ENCODE data around the gene PLA2G4E. TPM values are rescaled to one million over a fixed set of nuclear protein-coding genes. Genes with fewer than 3 reads are reported as not detected.

Gene PLA2G4E
- total and polyA plus RNA-seq, 5 donors = 0.06 to 0.26 (median 0.08) TPM

GRCh38 chr15:41997845-41998244 is 23.0 kb downstream of the PLA2G4E start:
- Histone ChIP-seq H3K4me1 (ENCODE audit: control insufficient read depth, insufficient read depth, low read length) (peaks cover 7% of the 10 kb centered on the region), H3K27ac (ENCODE audit: low read length) (no peak overlapping the region), H3K4me3 (ENCODE audit: low read length) (no peak overlapping the region), H3K9me3 (ENCODE audit: control insufficient read depth, low read length) (no peaks in the 10 kb centered on the region), H3K27me3 (ENCODE audit: control insufficient read depth, insufficient read depth) (no peaks in the 10 kb centered on the region)
- 56% methylated on average over 3 of the region's 3 CpGs for WGBS
- intact Hi-C loops (cut with DNase I) = loop anchor here in 1 of 4 donors (10.0 kb wide), 1 partner anchor 147 kb away; no protein-coding TSS in a partner anchor
- DNase-seq (no peak), ATAC-seq (no peak)

DNA sequence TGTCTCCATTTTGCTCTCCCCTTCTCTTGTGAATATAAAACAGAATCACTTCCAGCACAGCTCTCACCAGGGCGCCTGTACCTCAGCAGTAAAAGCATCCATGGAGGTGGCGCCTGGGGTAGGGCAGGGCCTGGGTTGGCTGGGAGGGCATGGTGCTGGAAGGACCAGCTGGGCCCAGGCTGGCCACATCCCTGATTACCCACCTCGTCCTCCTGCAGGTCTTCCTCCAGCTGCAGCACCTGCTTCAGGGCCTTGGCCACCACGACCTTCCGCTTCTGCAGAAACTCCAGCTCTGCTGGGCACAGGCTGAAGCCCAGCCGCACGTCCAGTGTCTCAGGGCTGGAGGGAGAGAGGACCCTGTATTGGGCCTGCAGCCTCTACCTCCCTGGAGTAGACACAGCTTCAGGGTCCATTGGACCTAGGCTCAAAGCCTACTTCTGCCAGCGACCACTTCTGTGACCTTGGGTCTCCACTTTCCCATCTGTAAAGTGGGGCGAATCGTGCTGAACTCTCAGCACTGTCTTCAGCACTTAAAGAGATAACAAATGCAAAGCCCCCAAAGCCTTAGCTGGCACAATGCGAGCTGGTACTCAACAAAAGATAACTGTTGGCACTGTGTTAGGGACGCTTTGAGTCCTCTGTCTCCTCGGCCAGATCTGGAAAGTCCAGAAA is 23.8 kb downstream of the PLA2G4E start:
- intact Hi-C loops (cut with DNase I) = loop anchor here in 1 of 4 donors (10.0 kb wide), 1 partner anchor 148 kb away; no protein-coding TSS in a partner anchor

GRCh38 chr15:41996376-41996775 is 24.5 kb downstream of the PLA2G4E start:
- H3K4me1 ChIP-seq (ENCODE audit: control insufficient read depth, insufficient read depth, low read length) = peaks cover 4% of the 10 kb centered on the region
- intact Hi-C loops (cut with DNase I) = loop anchor here in 1 of 4 donors (10.0 kb wide), 1 partner anchor 148 kb away; no protein-coding TSS in a partner anchor
- H3K4me3 ChIP-seq (ENCODE audit: low read length) = no peak overlapping the region
- H3K9me3 ChIP-seq (ENCODE audit: control insufficient read depth, low read length) = no peaks in the 10 kb centered on the region
- no peak for DNase-seq
- no peak for ATAC-seq
- no peaks in the 10 kb centered on the region for H3K27me3 ChIP-seq (ENCODE audit: control insufficient read depth, insufficient read depth)
- 92% methylated on average over 10 of the region's 10 CpGs for WGBS
- no peak overlapping the region for H3K27ac ChIP-seq (ENCODE audit: low read length)

More for the DNA sequence above, 23.8 kb downstream of the PLA2G4E start:
- no peaks in the 10 kb centered on the region for H3K9me3 ChIP-seq (ENCODE audit: control insufficient read depth, low read length)
- H3K27me3 ChIP-seq (ENCODE audit: control insufficient read depth, insufficient read depth) = no peaks in the 10 kb centered on the region
- WGBS = 84% methylated on average over 13 of the region's 13 CpGs
- peaks cover 4% of the 10 kb centered on the region for H3K4me1 ChIP-seq (ENCODE audit: control insufficient read depth, insufficient read depth, low read length)
- no peak for DNase-seq
- no peak overlapping the region for H3K4me3 ChIP-seq (ENCODE audit: low read length)
- ATAC-seq = peak in 1 of 2 donors; percentile 23
- no peak overlapping the region for H3K27ac ChIP-seq (ENCODE audit: low read length)

- no peak overlapping the region for H3K4me3 ChIP-seq (ENCODE audit: low read length)
- ATAC-seq (no peak), DNase-seq (no peak)
- intact Hi-C loops (cut with DNase I) = loop anchor here in 1 of 4 donors (10.0 kb wide), 1 partner anchor 149 kb away; no protein-coding TSS in a partner anchor
- no peak overlapping the region for H3K27ac ChIP-seq (ENCODE audit: low read length)
- peaks cover 4% of the 10 kb centered on the region for H3K4me1 ChIP-seq (ENCODE audit: control insufficient read depth, insufficient read depth, low read length)
- 93% methylated on average over 7 of the region's 7 CpGs for WGBS
- no peaks in the 10 kb centered on the region for H3K9me3 ChIP-seq (ENCODE audit: control insufficient read depth, low read length)
- no peaks in the 10 kb centered on the region for H3K27me3 ChIP-seq (ENCODE audit: control insufficient read depth, insufficient read depth)
These were observed 25.4 kb downstream of the PLA2G4E start for GRCh38 chr15:41995476-41995855.

- 84% methylated on average over 10 of the region's 10 CpGs for WGBS
These were observed 25.9 kb downstream of the PLA2G4E start for GRCh38 chr15:41994772-41995475.

DNA sequence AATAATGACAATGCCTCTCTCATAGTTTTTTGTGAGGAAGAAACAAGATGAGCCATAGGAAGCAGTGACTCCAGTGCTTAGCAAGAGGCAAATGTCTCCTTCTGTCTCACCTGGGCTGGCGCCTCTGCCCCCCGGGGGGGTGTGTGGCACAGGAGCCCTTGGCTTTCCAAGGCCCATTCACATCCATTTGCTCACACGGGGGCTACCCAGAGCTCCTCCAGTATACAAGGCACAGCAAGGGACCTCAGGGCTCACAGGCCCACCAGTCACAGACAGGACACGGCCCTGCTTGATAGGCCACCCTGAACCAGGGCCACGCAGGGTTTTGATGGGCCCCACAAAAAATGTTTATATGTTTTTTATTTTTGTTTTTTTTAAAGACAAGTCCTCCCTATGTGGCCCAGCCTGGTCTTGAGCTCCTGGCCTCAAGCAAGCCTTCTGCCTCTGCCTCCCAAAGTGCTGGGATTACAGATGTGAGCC is 26.6 kb downstream of the PLA2G4E start:
- intact Hi-C loops (cut with DNase I) = loop anchor here in 1 of 4 donors (10.0 kb wide), 1 partner anchor 151 kb away; no protein-coding TSS in a partner anchor
- Histone ChIP-seq H3K27ac (ENCODE audit: low read length) (no peak overlapping the region), H3K27me3 (ENCODE audit: control insufficient read depth, insufficient read depth) (no peaks in the 10 kb centered on the region), H3K4me1 (ENCODE audit: control insufficient read depth, insufficient read depth, low read length) (peaks cover 4% of the 10 kb centered on the region), H3K9me3 (ENCODE audit: control insufficient read depth, low read length) (no peaks in the 10 kb centered on the region), H3K4me3 (ENCODE audit: low read length) (no peak overlapping the region)
- no peak for ATAC-seq
- 76% methylated on average over 5 of the region's 5 CpGs for WGBS
- DNase-seq = no peak

More at GRCh38 chr15:41994772-41995475, 25.9 kb downstream of the PLA2G4E start:
- no peaks in the 10 kb centered on the region for H3K9me3 ChIP-seq (ENCODE audit: control insufficient read depth, low read length)
- DNase-seq (no peak), ATAC-seq (no peak)
- intact Hi-C loops (cut with DNase I) = loop anchor here in 1 of 4 donors (10.0 kb wide), 1 partner anchor 150 kb away; no protein-coding TSS in a partner anchor
- H3K4me3 ChIP-seq (ENCODE audit: low read length) = no peak overlapping the region
- no peaks in the 10 kb centered on the region for H3K27me3 ChIP-seq (ENCODE audit: control insufficient read depth, insufficient read depth)
- no peak overlapping the region for H3K27ac ChIP-seq (ENCODE audit: low read length)
- peaks cover 4% of the 10 kb centered on the region for H3K4me1 ChIP-seq (ENCODE audit: control insufficient read depth, insufficient read depth, low read length)

DNA sequence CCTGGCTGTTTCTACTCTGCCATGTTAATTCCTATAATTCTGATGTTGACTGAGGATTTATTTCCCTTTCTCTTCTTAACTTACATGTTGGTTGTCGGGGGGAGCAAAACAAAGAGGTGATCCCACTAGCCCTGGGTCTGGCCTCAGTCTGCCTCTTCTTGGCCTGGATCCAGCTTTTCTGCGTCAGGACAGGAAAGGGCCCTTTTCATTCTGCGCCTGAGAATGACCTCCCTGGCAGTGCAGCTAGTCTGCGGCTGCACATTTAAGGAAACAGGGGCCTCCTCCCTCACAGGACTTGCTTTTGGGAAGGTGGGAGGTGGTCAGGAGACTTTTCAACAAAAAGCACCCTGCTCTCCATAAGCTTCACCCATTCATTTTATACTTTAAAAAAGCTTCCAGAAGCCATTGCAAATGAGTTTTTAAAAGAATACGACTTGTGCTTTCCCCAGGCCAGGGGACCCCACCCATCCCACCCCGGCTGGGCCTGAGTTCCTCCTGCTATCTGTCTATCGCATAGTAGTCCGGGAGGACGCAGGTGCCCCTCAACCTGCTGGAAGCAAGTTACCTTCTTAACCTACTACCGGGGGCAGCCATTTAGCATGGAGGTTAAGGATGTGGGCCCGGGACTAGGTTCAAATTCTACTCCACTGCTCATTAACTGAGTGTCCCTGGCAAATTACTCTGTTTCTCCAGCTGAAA is 27.2 kb downstream of the PLA2G4E start:
- 68% methylated on average over 11 of the region's 11 CpGs for WGBS
- Histone ChIP-seq H3K9me3 (ENCODE audit: control insufficient read depth, low read length) (no peaks in the 10 kb centered on the region), H3K4me3 (ENCODE audit: low read length) (no peak overlapping the region), H3K27ac (ENCODE audit: low read length) (no peak overlapping the region), H3K4me1 (ENCODE audit: control insufficient read depth, insufficient read depth, low read length) (peaks cover 4% of the 10 kb centered on the region), H3K27me3 (ENCODE audit: control insufficient read depth, insufficient read depth) (no peaks in the 10 kb centered on the region)
- peak in 1 of 2 donors; percentile 42 for ATAC-seq
- intact Hi-C loops (cut with DNase I) = loop anchor here in 1 of 4 donors (10.0 kb wide), 1 partner anchor 151 kb away; no protein-coding TSS in a partner anchor
- peak in 1 of 3 donors; percentile 37 for DNase-seq

DNA sequence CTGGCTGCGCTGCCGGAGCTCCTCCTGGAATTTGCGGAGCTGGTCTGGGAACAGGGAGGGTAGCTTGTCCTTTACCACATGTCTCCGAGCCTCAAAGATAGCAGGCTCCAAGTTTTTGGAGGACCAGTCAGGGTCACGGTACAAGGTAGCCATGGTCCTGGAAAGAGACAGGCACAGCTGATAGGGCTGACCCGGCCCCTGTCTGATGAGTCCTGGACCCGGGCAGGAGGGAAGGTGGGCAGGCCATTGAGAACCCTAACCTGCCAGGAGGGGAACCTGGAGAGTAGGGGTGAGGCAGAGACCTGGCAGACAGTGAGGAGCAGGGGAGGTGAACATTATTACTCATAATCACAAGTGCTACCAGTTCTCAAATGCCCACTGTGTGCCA is 28.0 kb downstream of the PLA2G4E start:
- WGBS = 85% methylated on average over 7 of the region's 7 CpGs
- Histone ChIP-seq H3K27ac (ENCODE audit: low read length) (no peak overlapping the region), H3K4me3 (ENCODE audit: low read length) (no peak overlapping the region), H3K27me3 (ENCODE audit: control insufficient read depth, insufficient read depth) (no peaks in the 10 kb centered on the region), H3K4me1 (ENCODE audit: control insufficient read depth, insufficient read depth, low read length) (peaks cover 2% of the 10 kb centered on the region), H3K9me3 (ENCODE audit: control insufficient read depth, low read length) (no peaks in the 10 kb centered on the region)
- ATAC-seq = no peak
- DNase-seq = no peak
- intact Hi-C loops (cut with DNase I) = loop anchor here in 1 of 4 donors (10.0 kb wide), 1 partner anchor 152 kb away; no protein-coding TSS in a partner anchor

GRCh38 chr15:41992151-41992802 is 28.6 kb downstream of the PLA2G4E start:
- no peak overlapping the region for H3K27ac ChIP-seq (ENCODE audit: low read length)

DNA sequence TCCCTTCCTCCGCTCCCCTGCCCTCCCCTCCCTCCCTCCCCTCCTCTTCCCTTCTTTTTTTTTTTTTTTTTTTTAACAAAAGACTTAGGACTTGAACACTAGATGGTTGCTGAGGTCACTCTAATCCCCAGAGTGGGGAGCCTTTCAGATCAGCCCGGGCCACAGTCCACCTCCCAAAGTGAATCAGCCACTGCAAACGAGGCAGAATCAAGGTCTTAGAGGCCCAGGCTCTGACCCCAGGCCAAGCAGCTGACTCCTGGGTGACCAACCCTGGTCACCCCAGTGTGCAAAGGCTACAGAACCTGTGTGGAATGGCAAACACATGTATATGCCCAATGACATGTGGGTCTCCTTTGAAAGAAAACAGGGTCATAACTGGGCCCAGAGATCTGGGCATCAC is 30.2 kb downstream of the PLA2G4E start:
- no peaks in the 10 kb centered on the region for H3K9me3 ChIP-seq (ENCODE audit: control insufficient read depth, low read length)
- WGBS = 75% methylated on average over 3 of the region's 3 CpGs
- no peak for DNase-seq
- ATAC-seq = no peak
- no peaks in the 10 kb centered on the region for H3K27me3 ChIP-seq (ENCODE audit: control insufficient read depth, insufficient read depth)
- H3K4me3 ChIP-seq (ENCODE audit: low read length) = no peak overlapping the region
- no peaks in the 10 kb centered on the region for H3K4me1 ChIP-seq (ENCODE audit: control insufficient read depth, insufficient read depth, low read length)
- intact Hi-C loops (cut with DNase I) = loop anchor here in 2 of 4 donors (2.0 to 10.0 kb wide), 2 partner anchors 66 to 154 kb away; no protein-coding TSS in a partner anchor
- no peak overlapping the region for H3K27ac ChIP-seq (ENCODE audit: low read length)

More at GRCh38 chr15:41992151-41992802, 28.6 kb downstream of the PLA2G4E start:
- intact Hi-C loops (cut with DNase I) = loop anchor here in 1 of 4 donors (10.0 kb wide), 1 partner anchor 153 kb away; no protein-coding TSS in a partner anchor
- DNase-seq (no peak), ATAC-seq (no peak)
- no peak overlapping the region for H3K4me3 ChIP-seq (ENCODE audit: low read length)
- H3K27me3 ChIP-seq (ENCODE audit: control insufficient read depth, insufficient read depth) = no peaks in the 10 kb centered on the region
- H3K9me3 ChIP-seq (ENCODE audit: control insufficient read depth, low read length) = no peaks in the 10 kb centered on the region
- no peaks in the 10 kb centered on the region for H3K4me1 ChIP-seq (ENCODE audit: control insufficient read depth, insufficient read depth, low read length)
- 92% methylated on average over 18 of the region's 18 CpGs for WGBS
